ENCODE results near the gene ACOXL.

ACOXL gene

GRCh38 chr2:110978148-110978547, 245.8 kb downstream of the ACOXL start:
- H3K9me3 ChIP-seq (ENCODE audit: insufficient read depth, low read length): no peaks in the 10 kb centered on the region
- no peaks in the 10 kb centered on the region for H3K36me3 ChIP-seq (ENCODE audit: low read length)
- H3F3A ChIP-seq (ENCODE audit: insufficient read depth): no peaks in the 10 kb centered on the region
- no peaks in the 10 kb centered on the region for H3K79me2 ChIP-seq (ENCODE audit: insufficient read depth, low read length)
- no peak for TF ChIP-seq EZH2phosphoT487 (conservative IDR thresholded peaks at IDR 0.05; ENCODE audit: low read length)
- no peak for TF ChIP-seq CTCF (IDR thresholded peaks at IDR 0.05; ENCODE audit: insufficient read depth, low read length, poor library complexity, severe bottlenecking)
- no peak overlapping the region for H2AFZ ChIP-seq (ENCODE audit: low read depth, low read length, severe bottlenecking)
- H3K9me2 ChIP-seq (replicated peaks; ENCODE audit: insufficient read depth, low read length): no peaks in the 10 kb centered on the region
- no peak overlapping the region for H3K27ac ChIP-seq (ENCODE audit: low read depth, low read length)
- H4K20me1 ChIP-seq (ENCODE audit: low read depth, low read length): no peaks in the 10 kb centered on the region
- H3K4me3 ChIP-seq (ENCODE audit: insufficient read depth, low read length, poor library complexity, severe bottlenecking): no peak overlapping the region
- H3K9ac ChIP-seq (ENCODE audit: low read length): no peak overlapping the region
- H3K4me2 ChIP-seq (ENCODE audit: low read depth, low read length, poor library complexity, severe bottlenecking): no peak overlapping the region
- no peaks in the 10 kb centered on the region for H3K27me3 ChIP-seq (ENCODE audit: low read length)

GRCh38 chr2:110978756-110979470, 246.5 kb downstream of the ACOXL start:
- no peak overlapping the region for H3K27ac ChIP-seq (ENCODE audit: low read depth, low read length)
- TF ChIP-seq EZH2phosphoT487 (conservative IDR thresholded peaks at IDR 0.05; ENCODE audit: low read length) (no peak), CTCF (IDR thresholded peaks at IDR 0.05; ENCODE audit: insufficient read depth, low read length, poor library complexity, severe bottlenecking) (no peak)
- H4K20me1 ChIP-seq (ENCODE audit: low read depth, low read length): no peaks in the 10 kb centered on the region
- H3K9ac ChIP-seq (ENCODE audit: low read length): no peak overlapping the region
- H2AFZ ChIP-seq (ENCODE audit: low read depth, low read length, severe bottlenecking): no peak overlapping the region
- no peaks in the 10 kb centered on the region for H3F3A ChIP-seq (ENCODE audit: insufficient read depth)
- no peaks in the 10 kb centered on the region for H3K9me2 ChIP-seq (replicated peaks; ENCODE audit: insufficient read depth, low read length)
- H3K9me3 ChIP-seq (ENCODE audit: insufficient read depth, low read length): no peaks in the 10 kb centered on the region
- H3K27me3 ChIP-seq (ENCODE audit: low read length): no peaks in the 10 kb centered on the region
- H3K4me3 ChIP-seq (ENCODE audit: insufficient read depth, low read length, poor library complexity, severe bottlenecking): no peak overlapping the region
- no peaks in the 10 kb centered on the region for H3K79me2 ChIP-seq (ENCODE audit: insufficient read depth, low read length)
- H3K4me2 ChIP-seq (ENCODE audit: low read depth, low read length, poor library complexity, severe bottlenecking): no peak overlapping the region
- H3K36me3 ChIP-seq (ENCODE audit: low read length): no peaks in the 10 kb centered on the region

- H3F3A ChIP-seq (ENCODE audit: insufficient read depth): no peaks in the 10 kb centered on the region
- no peak overlapping the region for H2AFZ ChIP-seq (ENCODE audit: low read depth, low read length, severe bottlenecking)
- no peaks in the 10 kb centered on the region for H3K36me3 ChIP-seq (ENCODE audit: low read length)
- H3K27me3 ChIP-seq (ENCODE audit: low read length): no peaks in the 10 kb centered on the region
- no peak overlapping the region for H3K9ac ChIP-seq (ENCODE audit: low read length)
- H3K79me2 ChIP-seq (ENCODE audit: insufficient read depth, low read length): no peaks in the 10 kb centered on the region
- no peaks in the 10 kb centered on the region for H3K9me2 ChIP-seq (replicated peaks; ENCODE audit: insufficient read depth, low read length)
- H4K20me1 ChIP-seq (ENCODE audit: low read depth, low read length): no peaks in the 10 kb centered on the region
- no peak overlapping the region for H3K4me3 ChIP-seq (ENCODE audit: insufficient read depth, low read length, poor library complexity, severe bottlenecking)
- H3K4me2 ChIP-seq (ENCODE audit: low read depth, low read length, poor library complexity, severe bottlenecking): no peak overlapping the region
- no peak for TF ChIP-seq EZH2phosphoT487 (conservative IDR thresholded peaks at IDR 0.05; ENCODE audit: low read length)
- TF ChIP-seq CTCF (IDR thresholded peaks at IDR 0.05; ENCODE audit: insufficient read depth, low read length, poor library complexity, severe bottlenecking): no peak
- no peak overlapping the region for H3K27ac ChIP-seq (ENCODE audit: low read depth, low read length)
- no peaks in the 10 kb centered on the region for H3K9me3 ChIP-seq (ENCODE audit: insufficient read depth, low read length)
These were observed 247.3 kb downstream of the ACOXL start for GRCh38 chr2:110979471-110980338.
